Left cardiac atrium (tissue), 4 donors: ENCODE results near the gene DONSON. TPM values are rescaled to one million over a fixed set of nuclear protein-coding genes. Genes with fewer than 3 reads are reported as not detected.

Source experiments
- ATAC-seq, 2 donors: fragments of 200-7000 bp; cut with Tn5 transposase; one replicate each; pipeline ENCODE4 v1.9.1; 2020; ENCODE audit warnings: mild to moderate bottlenecking in 2 of 2, moderate library complexity in 2 of 2
- DNase-seq: peaks from one replicate; pipeline ENCODE4 v3.0.0-alpha.2; 2020
- intact Hi-C, 2 donors: fragments of 100-400 bp; cut with DNase I; formaldehyde crosslinking; loops; one replicate each; pipeline versions ENCODE4 v1.14.1 to v1.15.1; 2022 to 2023
- total RNA-seq, 2 donors: library from RNA; stranded (reverse); fragmentation: NEBNext Ultra II Directional; extraction: Animal tissue kit (Norgen Biotek cat#: 25700); gene quantifications; one replicate each; pipeline ENCODE4 v1.2.1, GENCODE V29; 2021
- donor health status: DM: no; HTN: yes; CAD: no.
- donor health status: DM: no; HTN: yes; CAD: no; lungs with severe emphysema.
- donor health status: DM: yes; HTN: yes; CAD: no.
- donor health status: Dilated cardiomyopathy.

DONSON gene
- total RNA-seq, 2 donors from 2014 or later, result 4.9 to 5.7 TPM

- DNase-seq (no peak), ATAC-seq (no peak)
- intact Hi-C loops, result loop anchor here in 1 of 2 donors (5.0 to 10.0 kb wide), 2 partner anchors 50 to 67 kb away; partner anchors contain the start of gene TMEM50B
These were observed 43.9 kb downstream of the DONSON start for GRCh38 chr21:33544451-33545195.

DNA sequence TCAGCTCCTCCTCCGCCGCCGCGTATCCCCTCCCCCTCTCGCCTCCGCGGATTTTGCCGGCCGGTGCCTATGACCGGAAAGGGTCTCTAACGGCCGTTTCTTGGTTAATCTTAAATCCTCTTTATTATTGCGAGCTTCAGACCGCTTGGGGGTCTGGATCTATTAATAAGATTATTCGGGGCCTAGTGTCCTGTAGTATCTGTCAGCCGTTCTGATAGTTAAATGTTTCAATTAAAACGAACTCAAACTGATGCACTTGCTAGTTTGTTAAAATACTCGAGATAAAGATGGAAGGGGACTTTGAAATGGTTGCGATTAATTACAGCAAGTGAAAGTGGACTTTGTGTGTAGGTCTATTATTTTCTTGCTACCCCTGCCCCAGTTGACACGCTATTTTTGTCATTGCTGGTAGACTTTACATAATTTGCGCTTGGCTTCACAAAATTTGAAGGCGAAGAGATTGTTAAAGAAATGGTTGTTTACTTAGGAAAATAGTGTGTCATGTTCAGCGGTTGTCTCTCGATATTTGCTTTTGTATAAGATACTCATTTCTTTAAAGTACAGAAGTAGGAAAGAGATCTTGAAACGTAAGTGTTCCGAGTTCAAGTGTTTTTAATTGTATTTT is 44.9 kb downstream of the DONSON start:
- intact Hi-C loops, result loop anchor here in 1 of 2 donors (5.0 to 10.0 kb wide), 2 partner anchors 51 to 66 kb away; partner anchors contain the start of gene TMEM50B
- DNase-seq (peak; percentile 75), ATAC-seq (peak; percentile 38 to 55)

GRCh38 chr21:33542640-33543504 is 45.6 kb downstream of the DONSON start, which contains the start of gene SON:
TSS of gene SON (plus strand) at chr21:33543038. CDS start at chr21:33543093, 55 bp downstream.
- intact Hi-C loops, result loop anchor here in 1 of 2 donors (5.0 to 10.0 kb wide), 2 partner anchors 52 to 66 kb away; partner anchors contain the start of gene TMEM50B

GRCh38 chr21:33541756-33542639 is 46.5 kb downstream of the DONSON start, which contains the start of gene GART:
TSS of gene GART (minus strand) at chr21:33542117. CDS start at chr21:33539315, 2,802 bp downstream.
- ATAC-seq (peak; percentile 87 to 90), DNase-seq (peak; percentile 89)
- intact Hi-C loops, result loop anchor here in 1 of 2 donors (5.0 to 10.0 kb wide), 2 partner anchors 53 to 65 kb away; partner anchors contain the start of gene TMEM50B

More at GRCh38 chr21:33542640-33543504, 45.6 kb downstream of the DONSON start, which contains the start of gene SON:
- DNase-seq, result peak; percentile 99
- ATAC-seq, result peak; percentile 97 to 99

- ATAC-seq (no peak), DNase-seq (no peak)
- intact Hi-C loops, result loop anchor here in 1 of 2 donors (5.0 to 10.0 kb wide), 2 partner anchors 54 to 64 kb away; partner anchors contain the start of gene TMEM50B
These were observed 47.3 kb downstream of the DONSON start for GRCh38 chr21:33541105-33541711.

- DNase-seq, result no peak
- intact Hi-C loops, result loop anchor here in 1 of 2 donors (5.0 to 10.0 kb wide), 2 partner anchors 54 to 63 kb away; partner anchors contain the start of gene TMEM50B
- ATAC-seq, result no peak
These were observed 47.8 kb downstream of the DONSON start for GRCh38 chr21:33540711-33541104.

DNA sequence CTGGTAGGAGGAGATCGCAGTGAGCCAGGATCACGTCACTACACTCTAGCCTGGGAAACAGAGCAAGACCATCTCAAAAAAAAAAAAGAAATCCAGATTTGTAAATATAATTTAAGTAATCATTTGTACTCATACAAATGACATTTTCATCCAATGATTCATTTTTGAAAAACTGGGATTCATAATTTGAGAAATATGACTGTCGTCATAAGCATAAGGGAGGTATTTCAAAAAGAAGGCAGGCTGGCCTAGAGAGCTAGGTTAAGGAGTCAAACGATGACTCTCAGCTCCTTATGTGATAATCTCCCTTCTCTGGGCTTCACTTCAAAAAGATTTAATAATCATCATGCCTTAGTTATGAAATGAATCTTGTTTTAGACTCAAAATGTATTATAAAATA is 48.9 kb downstream of the DONSON start:
- ATAC-seq, result no peak
- DNase-seq, result no peak

DNA sequence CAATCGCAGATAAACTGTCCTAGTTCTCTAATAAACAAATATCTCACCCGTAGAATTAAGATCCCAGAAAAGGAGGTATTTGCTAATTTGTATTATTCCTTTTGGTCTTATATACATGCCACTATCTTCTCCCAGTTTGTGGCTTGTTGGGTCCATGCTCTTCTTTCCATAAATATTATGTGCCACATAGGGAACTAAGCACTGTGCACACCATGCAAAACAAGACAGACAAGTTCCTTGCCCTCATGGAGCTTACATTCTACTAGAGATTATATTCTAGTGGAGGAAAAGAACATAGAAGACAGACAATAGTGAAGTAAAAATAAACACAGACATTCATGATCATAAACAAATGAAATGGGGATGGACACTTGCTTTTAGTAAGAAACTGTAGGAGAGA is 51.3 kb downstream of the DONSON start:
- intact Hi-C loops, result no loop called here
- ATAC-seq, result no peak
- no peak for DNase-seq

More for the DNA sequence above, 48.9 kb downstream of the DONSON start:
- intact Hi-C loops, result loop anchor here in 1 of 2 donors (5.0 to 10.0 kb wide), 2 partner anchors 55 to 62 kb away; partner anchors contain the start of gene TMEM50B

GRCh38 chr21:33531007-33531406 is 57.5 kb downstream of the DONSON start:
- intact Hi-C loops, result no loop called here
- no peak for ATAC-seq
- DNase-seq, result no peak

Other genes with a start within 250 kb of the DONSON start
- 10 to 100 TPM; 47.3 TPM for gene IFNGR2, start 185.3 kb downstream of the DONSON start, total RNA-seq
- 10 to 100 TPM; 33.1 to 39.7 TPM for gene TMEM50B, start 108.7 kb downstream of the DONSON start, total RNA-seq
- gene DNAJC28, start 97.0 kb downstream of the DONSON start, total RNA-seq, result 1 to 10 TPM; 5.4 to 5.5 TPM
- 10 to 100 TPM; 30.6 to 48.8 TPM for gene GART, start 46.6 kb downstream of the DONSON start, total RNA-seq
- 100 to 1,000 TPM; 152 to 189 TPM for gene SON, start 45.6 kb downstream of the DONSON start, total RNA-seq
- gene CRYZL1, start 53.1 kb upstream of the DONSON start, total RNA-seq, result 10 to 100 TPM; 21.6 to 30.6 TPM
- gene ITSN1, start 53.8 kb upstream of the DONSON start, total RNA-seq, result 10 to 100 TPM; 59.2 to 75.3 TPM